H1 (cell line): ENCODE measurements around the gene RASAL2. TPM values are rescaled to one million over a fixed set of nuclear protein-coding genes. Genes with fewer than 3 reads are reported as not detected.

Experiments
- CTCF ChIA-PET: fragments of 300-600 bp; sonication (Branson Sonifier 250); formaldehyde crosslinking; loops from one replicate; lab custom pipeline; 2021; ENCODE audit not compliant: partially characterized antibody; lab: Charles Lee
- POLR2A ChIA-PET: fragments of 300-600 bp; sonication (Branson Sonifier 250); formaldehyde crosslinking; loops from one replicate; lab custom pipeline; 2021; ENCODE audit warnings: inconsistent platforms; ENCODE audit not compliant: partially characterized antibody; lab: Charles Lee
- DNase-seq, 2 experiments: peaks; one replicate each; pipeline versions ENCODE4 v3.0.0 to v3.0.0-alpha.2; 2010 to 2022; ENCODE audit warnings: low spot score in 2 of 2, low read depth in 1 of 2, mixed read lengths in 1 of 2
- FAIRE-seq: peaks from 2 replicates; lab custom pipeline; 2011; peaks lifted over from hg19 to GRCh38; lab: Jason Lieb, UNC
- H2AFZ ChIP-seq: 2 replicates; pipeline ENCODE4 v1.8.1; 2012; ENCODE audit warnings: low read length, inconsistent platforms
- H2AK5ac ChIP-seq: 2 replicates; pipeline ENCODE4 v1.6.1; 2013; ENCODE audit warnings: low read depth, low read length
- H2BK120ac ChIP-seq: replicated peaks from 2 replicates; pipeline ENCODE3; 2013; ENCODE audit warnings: low read depth, low read length, inconsistent platforms
- H2BK12ac ChIP-seq: 2 replicates; pipeline ENCODE4 v1.6.1; 2013; ENCODE audit warnings: low read depth, low read length
- H2BK15ac ChIP-seq: 2 replicates; pipeline ENCODE4 v1.6.1; 2013; ENCODE audit warnings: low read length
- H2BK20ac ChIP-seq: 2 replicates; pipeline ENCODE4 v1.6.1; 2013; ENCODE audit warnings: low read length
- H2BK5ac ChIP-seq: 2 replicates; pipeline ENCODE4 v1.6.1; 2013; ENCODE audit warnings: low read depth, low read length
- H3K14ac ChIP-seq: 2 replicates; pipeline ENCODE4 v1.6.1; 2013; ENCODE audit warnings: inconsistent platforms; ENCODE audit not compliant: insufficient read length
- H3K18ac ChIP-seq: 2 replicates; pipeline ENCODE4 v1.6.1; 2013; ENCODE audit warnings: low read length; ENCODE audit errors: extremely low read depth
- H3K23ac ChIP-seq: 2 replicates; pipeline ENCODE4 v1.6.1; 2013; ENCODE audit warnings: inconsistent platforms; ENCODE audit not compliant: insufficient read length
- H3K23me2 ChIP-seq: 2 replicates; pipeline ENCODE4 v1.6.1; 2013; ENCODE audit warnings: low read depth, low read length
- H3K27ac ChIP-seq: 2 replicates; pipeline ENCODE4 v1.6.1; 2011; ENCODE audit warnings: low read depth, low read length, inconsistent platforms
- H3K27me3 ChIP-seq, 4 experiments: replicated peaks in 1 of 4; 1 replicate in 1 of 4; 2 replicates in 3 of 4; pipeline versions ENCODE4 v1.6.1 to v1.8.1; 2011 to 2013; ENCODE audit warnings: low read length in 3 of 4, mild to moderate bottlenecking in 3 of 4, inconsistent platforms in 2 of 4, mixed read lengths in 2 of 4, moderate library complexity in 1 of 4; ENCODE audit not compliant: control insufficient read depth in 3 of 4, insufficient read depth in 3 of 4; ENCODE audit errors: extremely low read depth in 1 of 4
- H3K36me3 ChIP-seq, 4 experiments: 2 replicates each; pipeline versions ENCODE4 v1.6.1 to v1.8.1; 2011 to 2013; ENCODE audit warnings: mild to moderate bottlenecking in 4 of 4, low read length in 3 of 4, moderate library complexity in 2 of 4, control low read depth in 1 of 4, inconsistent platforms in 1 of 4; ENCODE audit not compliant: insufficient read depth in 4 of 4, control insufficient read depth in 2 of 4
- H3K4ac ChIP-seq: replicated peaks from 2 replicates; pipeline ENCODE3; 2013; ENCODE audit warnings: low read length, low read depth, mixed read lengths, inconsistent platforms; ENCODE audit not compliant: insufficient read length
- H3K4me1 ChIP-seq, 4 experiments: replicated peaks in 1 of 4; 1 replicate in 1 of 4; 2 replicates in 3 of 4; pipeline versions ENCODE4 v1.6.1 to v1.8.1; 2011 to 2013; ENCODE audit warnings: low read length in 3 of 4, inconsistent platforms in 2 of 4, mixed read lengths in 1 of 4; ENCODE audit not compliant: insufficient read depth in 4 of 4, control insufficient read depth in 3 of 4
- H3K4me2 ChIP-seq, 2 experiments: 2 replicates each; pipeline versions ENCODE4 v1.6.1 to v1.8.1; 2011 to 2013; ENCODE audit warnings: low read depth in 2 of 2, low read length in 2 of 2, control low read depth in 1 of 2, inconsistent platforms in 1 of 2, mild to moderate bottlenecking in 1 of 2; ENCODE audit not compliant: insufficient read depth in 1 of 2
- H3K4me3 ChIP-seq, 4 experiments: fragments of 200-600, 300-600 bp in 1 of 4; sonication (generic), shearing (Covaris generic), sonication (Bioruptor Twin) in 1 of 4; 2 replicates each; pipeline versions ENCODE4 v1.5.1 to v1.8.1; 2011 to 2016; ENCODE audit warnings: low read length in 4 of 4, low read depth in 3 of 4, control low read depth in 2 of 4, inconsistent platforms in 2 of 4, mild to moderate bottlenecking in 2 of 4, mixed read lengths in 1 of 4, moderate library complexity in 1 of 4; ENCODE audit not compliant: insufficient read depth in 2 of 4; ENCODE audit errors: extremely low read depth in 1 of 4
- H3K56ac ChIP-seq: replicated peaks from 2 replicates; pipeline ENCODE3; 2013; ENCODE audit warnings: low read depth, mild to moderate bottlenecking, mixed read lengths, low read length, inconsistent platforms; ENCODE audit not compliant: insufficient read length
- H3K79me1 ChIP-seq: 2 replicates; pipeline ENCODE4 v1.6.1; 2013; ENCODE audit warnings: low read depth, low read length, control low read depth
- H3K79me2 ChIP-seq, 2 experiments: 2 replicates each; pipeline versions ENCODE4 v1.6.1 to v1.8.1; 2012 to 2013; ENCODE audit warnings: low read length in 2 of 2, mild to moderate bottlenecking in 2 of 2, inconsistent platforms in 1 of 2; ENCODE audit not compliant: insufficient read depth in 2 of 2, control insufficient read depth in 1 of 2
- H3K9ac ChIP-seq, 4 experiments: replicated peaks in 1 of 4; 1 replicate in 1 of 4; 2 replicates in 3 of 4; pipeline versions ENCODE4 v1.6.1 to v1.8.1; 2011 to 2013; ENCODE audit warnings: low read depth in 3 of 4, low read length in 3 of 4, control low read depth in 2 of 4, mild to moderate bottlenecking in 2 of 4, moderate library complexity in 2 of 4, inconsistent platforms in 1 of 4; ENCODE audit errors: extremely low read depth in 1 of 4
- H3K9me3 ChIP-seq, 2 experiments: 2 replicates each; pipeline versions ENCODE4 v1.6.1 to v1.8.1; 2012 to 2013; ENCODE audit warnings: mild to moderate bottlenecking in 2 of 2, moderate library complexity in 2 of 2, control low read depth in 1 of 2, inconsistent platforms in 1 of 2, low read depth in 1 of 2, low read length in 1 of 2, mixed read lengths in 1 of 2; ENCODE audit not compliant: insufficient read depth in 2 of 2
- H4K20me1 ChIP-seq, 2 experiments: replicated peaks in 1 of 2; 2 replicates each; pipeline versions ENCODE3 to v1.8.1; 2011 to 2013; ENCODE audit warnings: inconsistent platforms in 2 of 2, low read length in 2 of 2, mild to moderate bottlenecking in 1 of 2; ENCODE audit not compliant: insufficient read depth in 2 of 2, control insufficient read depth in 1 of 2
- H4K5ac ChIP-seq: 2 replicates; pipeline ENCODE4 v1.6.1; 2013; ENCODE audit warnings: low read length, low read depth, mixed read lengths, inconsistent platforms; ENCODE audit not compliant: insufficient read length
- H4K8ac ChIP-seq: 2 replicates; pipeline ENCODE4 v1.8.0; 2013; ENCODE audit warnings: mild to moderate bottlenecking, moderate library complexity, low read length, inconsistent platforms; ENCODE audit not compliant: insufficient read depth; ENCODE audit errors: extremely low read depth
- H4K91ac ChIP-seq: replicated peaks from 2 replicates; pipeline ENCODE3; 2013; ENCODE audit warnings: low read length, mixed read lengths, inconsistent platforms; ENCODE audit not compliant: insufficient read length
- BCL11A ChIP-seq, 2 experiments: IDR thresholded peaks; one replicate each; pipeline ENCODE4 v1.6.1; 2011; ENCODE audit warnings: low read depth in 2 of 2, low read length in 2 of 2, mild to moderate bottlenecking in 2 of 2
- CBX5 ChIP-seq: fragments of 300-800, 300-1000 bp; sonication (generic); IDR thresholded peaks from 2 replicates; pipeline ENCODE4 v1.7.1; 2016; ENCODE audit warnings: antibody characterized with exemption, low read length, low read depth
- CHD1 ChIP-seq: IDR thresholded peaks from 2 replicates; pipeline ENCODE4 v1.6.1; 2012; ENCODE audit warnings: low read depth, low read length, improper control_type of control experiment
- NRF1 ChIP-seq: IDR thresholded peaks from 2 replicates; pipeline ENCODE4 v1.6.1; 2011; ENCODE audit warnings: mild to moderate bottlenecking, low read depth, low read length, improper control_type of control experiment
- POU5F1 ChIP-seq: IDR thresholded peaks from 2 replicates; pipeline ENCODE4 v1.6.1; 2011; ENCODE audit warnings: low read depth, mild to moderate bottlenecking, low read length, moderate library complexity
- SP2 ChIP-seq: IDR thresholded peaks from 2 replicates; pipeline ENCODE4 v1.6.1; 2012; ENCODE audit warnings: mild to moderate bottlenecking, low read length, inconsistent platforms
- SRF ChIP-seq: IDR thresholded peaks from 2 replicates; pipeline ENCODE4 v1.6.1; 2011; ENCODE audit warnings: mild to moderate bottlenecking, low read depth, low read length, moderate library complexity
- ZNF274 ChIP-seq: IDR thresholded peaks from 2 replicates; pipeline ENCODE4 v1.7.0; 2012; ENCODE audit warnings: low read length, borderline replicate concordance; ENCODE audit errors: extremely low read depth
- WGBS, 2 experiments: shearing (Covaris generic) in 1 of 2; methylation state at CpG; one replicate each; pipeline versions ENCODE4 v1.1.6 to v1.1.7; 2013 to 2015; ENCODE audit warnings: low lambda C conversion rate in 2 of 2, mixed read lengths in 2 of 2, inconsistent platforms in 1 of 2, low coverage in 1 of 2, missing lambda C conversion rate in 1 of 2; ENCODE audit not compliant: insufficient replicate concordance in 2 of 2, insufficient coverage in 1 of 2, insufficient read length in 1 of 2; ENCODE audit errors: extremely low coverage in 1 of 2, missing lambda C conversion rate in 1 of 2; 5-methylcytosine and 5-hydroxymethylcytosine counted together
- polyA plus RNA-seq, 7 experiments: library from polyadenylated mRNA; depleted of rRNA in 3 of 7; stranded (reverse) in 5 of 7; unstranded in 2 of 7; fragments of >200 nt in 5 of 7; fragments of 200-250 nt in 2 of 7; gene quantifications; 1 replicate in 5 of 7; 2 replicates in 1 of 7; 4 replicates in 1 of 7; pipeline versions ENCODE4 v1.2.1 to v1.2.3, GENCODE V29; 2011 to 2013; ENCODE audit warnings: missing spikeins in 2 of 7, mixed read lengths in 2 of 7
- total RNA-seq: library from RNA; stranded (reverse); fragmentation: NEBNext Ultra II Directional; extraction: Animal tissue kit (Norgen Biotek cat#: 25700); gene quantifications from 2 replicates; pipeline ENCODE4 v1.2.1, GENCODE V29; 2021

RASAL2 gene
- total and polyA plus RNA-seq, 2 of the 8 experiments (the other 6 are each of a cell fraction or from before 2014, with no cell fraction given): 15.9 to 32.5 TPM

DNA sequence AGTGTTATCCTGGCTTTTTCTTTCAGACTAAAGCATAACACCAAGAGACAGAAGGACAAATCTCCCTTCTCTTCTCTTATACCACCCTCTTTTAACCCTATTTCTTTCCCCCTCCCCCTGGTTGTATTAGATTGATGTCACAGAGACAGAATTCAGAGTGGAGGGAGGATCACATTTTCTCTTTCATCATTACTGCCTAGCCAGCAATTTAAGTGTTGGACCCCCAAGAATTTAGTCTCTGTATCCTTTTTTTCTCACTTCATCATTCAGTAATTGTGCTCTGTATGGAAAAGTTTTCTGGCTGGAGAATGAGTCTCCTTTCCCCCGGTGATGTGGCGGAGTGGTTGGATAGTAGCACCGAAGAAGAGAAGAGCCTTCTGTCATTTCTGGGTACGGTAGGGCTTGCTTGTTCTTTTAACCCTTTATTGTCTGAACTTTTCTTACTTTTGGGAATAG, 278.1 kb downstream of the RASAL2 start:
- DNase-seq: no peak
- Histone ChIP-seq H2BK15ac (no peak overlapping the region), H3K23me2 (no peaks in the 10 kb centered on the region), H3K27me3 (no peaks in the 10 kb centered on the region), H3K79me2 (peaks cover 0 to 4% of the 10 kb centered on the region in 2 experiments; a peak in 1 of 4 replicates), H3K14ac (no peak overlapping the region), H3K4me2 (peak overlapping the region; percentile 52 to 65), H3K4me3 (peak overlapping the region in 2 of 4 experiments; percentile 7 to 38; a peak in 3 of 8 replicates), H2BK12ac (no peak overlapping the region), H3K9me3 (no peaks in the 10 kb centered on the region)
- ChIA-PET POLR2A (no interaction called here), CTCF (interaction anchor here (0.9 to 3.2 kb wide), 8 partner anchors 11 to 129 kb away, joined by 3 to 15 read pairs (median 4); no protein-coding TSS in a partner anchor)
- TF ChIP-seq CBX5 (no peak), ZNF274 (no peak), NRF1 (no peak), SRF (no peak), SP2 (no peak), CHD1 (no peak), BCL11A (IDR thresholded peaks at IDR 0.05; ENCODE audit: low read depth in 2 of 2, low read length in 2 of 2) (no peak), POU5F1 (no peak)
- TF ChIP-seq, all 59 proteins: peak for 0
- H4K8ac ChIP-seq: no peak overlapping the region
- no peak overlapping the region for H4K5ac ChIP-seq
- H3K18ac ChIP-seq: no peak overlapping the region
- no peak overlapping the region for H4K91ac ChIP-seq
- no peak overlapping the region for H3K23ac ChIP-seq
- no peaks in the 10 kb centered on the region for H3K79me1 ChIP-seq
- H3K4ac ChIP-seq: no peak overlapping the region
- no peaks in the 10 kb centered on the region for H4K20me1 ChIP-seq
- H3K56ac ChIP-seq: no peak overlapping the region
- peaks cover 0 to 7% (median 6%) of the 10 kb centered on the region in 4 experiments; a peak in 3 of 7 replicates for H3K4me1 ChIP-seq
- FAIRE-seq: peak; percentile 78
- no peak overlapping the region for H2BK120ac ChIP-seq
- H3K27ac ChIP-seq: no peak overlapping the region
- H2AK5ac ChIP-seq: no peak overlapping the region
- no peak overlapping the region for H3K9ac ChIP-seq
- H2BK5ac ChIP-seq: no peak overlapping the region
- H3K36me3 ChIP-seq: no peaks in the 10 kb centered on the region
- 18% methylated on average over 4 of the region's 4 CpGs; no CpG with 5 or more reads in 1 of the 2 experiments for WGBS, 2 experiments
- H2AFZ ChIP-seq: no peak overlapping the region
- H2BK20ac ChIP-seq: no peak overlapping the region
